Fibroblast of lung (primary cell): ENCODE measurements around the gene SNPH. TPM values are rescaled to one million over a fixed set of nuclear protein-coding genes. Genes with fewer than 3 reads are reported as not detected.

Source experiments
- DNase-seq, 2 donors: peaks; one replicate each; pipeline versions ENCODE4 v3.0.0 to v3.0.0-alpha.2; 2010; ENCODE audit warnings: low read depth in 2 of 2
- H2AFZ ChIP-seq: 2 replicates; pipeline ENCODE4 v1.5.1; 2012; ENCODE audit warnings: low read length, control low read depth, inconsistent platforms
- H3K27ac ChIP-seq: 2 replicates; pipeline ENCODE4 v1.5.1; 2011; ENCODE audit warnings: low read length, control low read depth; ENCODE audit not compliant: insufficient read depth
- H3K27me3 ChIP-seq: 2 replicates; pipeline ENCODE4 v1.5.1; 2011; ENCODE audit warnings: mild to moderate bottlenecking, low read length; ENCODE audit not compliant: control insufficient read depth, insufficient read depth
- H3K36me3 ChIP-seq: 2 replicates; pipeline ENCODE4 v1.5.1; 2011; ENCODE audit warnings: low read length; ENCODE audit not compliant: control insufficient read depth, insufficient read depth
- H3K4me1 ChIP-seq: 2 replicates; pipeline ENCODE4 v1.5.1; 2011; ENCODE audit warnings: low read length; ENCODE audit not compliant: control insufficient read depth, insufficient read depth; ENCODE audit errors: extremely low read depth
- H3K4me2 ChIP-seq: 2 replicates; pipeline ENCODE4 v1.5.1; 2011; ENCODE audit warnings: low read length, control low read depth; ENCODE audit not compliant: insufficient read depth; ENCODE audit errors: extremely low read depth
- H3K4me3 ChIP-seq, 4 experiments: fragments of 200-600 bp in 1 of 4; sonication (generic) in 1 of 4; replicated peaks in 1 of 4; 2 replicates each; pipeline ENCODE4 v1.5.1; 2011 to 2016; ENCODE audit warnings: low read length in 4 of 4, low read depth in 3 of 4, mild to moderate bottlenecking in 3 of 4, control low read depth in 2 of 4, inconsistent platforms in 1 of 4, mixed read lengths in 1 of 4; ENCODE audit not compliant: insufficient read depth in 1 of 4; ENCODE audit errors: control extremely low read depth in 1 of 4
- H3K79me2 ChIP-seq: 2 replicates; pipeline ENCODE4 v1.5.1; 2012; ENCODE audit warnings: mild to moderate bottlenecking, low read length, inconsistent platforms; ENCODE audit not compliant: control insufficient read depth, insufficient read depth
- H3K9ac ChIP-seq: 2 replicates; pipeline ENCODE4 v1.5.1; 2011; ENCODE audit warnings: mild to moderate bottlenecking, low read length, control low read depth; ENCODE audit not compliant: insufficient read depth
- H3K9me3 ChIP-seq: 2 replicates; pipeline ENCODE4 v1.5.1; 2012; ENCODE audit warnings: low read depth, low read length; ENCODE audit not compliant: control insufficient read depth, insufficient read depth
- H4K20me1 ChIP-seq: 2 replicates; pipeline ENCODE4 v1.5.1; 2011; ENCODE audit warnings: low read length; ENCODE audit not compliant: control insufficient read depth, insufficient read depth; ENCODE audit errors: extremely low read depth
- EZH2 ChIP-seq: IDR thresholded peaks from 2 replicates; pipeline ENCODE4 v1.5.1; 2012; ENCODE audit warnings: low read length, control low read depth, mild to moderate bottlenecking; ENCODE audit errors: missing control alignments
- polyA plus RNA-seq, 2 donors: library from polyadenylated mRNA; depleted of rRNA in 1 of 2; stranded (reverse) in 1 of 2; unstranded in 1 of 2; fragments of >200 nt; gene quantifications; 2 replicates each; pipeline ENCODE4 v1.2.1, GENCODE V29; 2011 to 2012; ENCODE audit warnings: missing spikeins in 1 of 2
- total RNA-seq: library from RNA; depleted of rRNA; stranded (reverse); fragments of >200 nt; gene quantifications from 2 replicates; pipeline ENCODE4 v1.2.1, GENCODE V29; 2014
- TF ChIP-seq, protein P1 (sequence below), 2 donors: IDR thresholded peaks in 1 of 2; conservative IDR thresholded peaks in 1 of 2; 1 replicate in 1 of 2; 2 replicates in 1 of 2; pipeline ENCODE4 v1.5.1; 2011 to 2012; ENCODE audit warnings: low read length in 2 of 2, control low read depth in 1 of 2, inconsistent platforms in 1 of 2, low read depth in 1 of 2, mild to moderate bottlenecking in 1 of 2

SNPH gene
- total and polyA plus RNA-seq, 2 donors (not counting 1 experiment from before 2014, with no cell fraction given): 0.85 to 18.5 TPM

DNA sequence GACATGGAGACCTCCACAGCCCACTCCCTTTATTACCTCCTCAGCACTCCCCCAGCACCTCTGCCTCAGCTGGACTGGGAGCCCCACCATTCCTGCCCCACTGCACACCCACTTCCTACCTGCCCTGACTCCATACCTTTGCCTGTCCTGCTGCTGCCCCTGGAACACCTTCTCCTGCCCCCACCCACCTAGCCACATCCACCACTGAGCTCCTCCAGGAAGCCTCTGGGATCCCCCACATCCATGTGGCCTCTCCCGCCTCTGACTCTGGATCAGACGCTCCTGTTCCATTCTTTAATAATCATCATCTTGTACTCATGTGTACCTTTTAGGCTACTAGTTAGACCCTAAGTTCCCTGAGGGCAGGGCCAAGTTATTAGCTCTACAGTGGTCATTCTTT is 65.0 kb downstream of the SNPH start:
- no peak overlapping the region for H3K4me2 ChIP-seq
- H3K9me3 ChIP-seq: no peaks in the 10 kb centered on the region
- H3K9ac ChIP-seq: no peak overlapping the region
- peaks cover 33% of the 10 kb centered on the region for H3K79me2 ChIP-seq
- H4K20me1 ChIP-seq: no peaks in the 10 kb centered on the region
- no peak overlapping the region for H3K27ac ChIP-seq
- H3K4me1 ChIP-seq: peaks cover 15% of the 10 kb centered on the region
- no peak overlapping the region for H2AFZ ChIP-seq
- H3K4me3 ChIP-seq: no peak overlapping the region
- no peak for TF ChIP-seq EZH2
- H3K27me3 ChIP-seq: no peaks in the 10 kb centered on the region
- H3K36me3 ChIP-seq: peaks cover 2% of the 10 kb centered on the region
- DNase-seq: no peak

DNA sequence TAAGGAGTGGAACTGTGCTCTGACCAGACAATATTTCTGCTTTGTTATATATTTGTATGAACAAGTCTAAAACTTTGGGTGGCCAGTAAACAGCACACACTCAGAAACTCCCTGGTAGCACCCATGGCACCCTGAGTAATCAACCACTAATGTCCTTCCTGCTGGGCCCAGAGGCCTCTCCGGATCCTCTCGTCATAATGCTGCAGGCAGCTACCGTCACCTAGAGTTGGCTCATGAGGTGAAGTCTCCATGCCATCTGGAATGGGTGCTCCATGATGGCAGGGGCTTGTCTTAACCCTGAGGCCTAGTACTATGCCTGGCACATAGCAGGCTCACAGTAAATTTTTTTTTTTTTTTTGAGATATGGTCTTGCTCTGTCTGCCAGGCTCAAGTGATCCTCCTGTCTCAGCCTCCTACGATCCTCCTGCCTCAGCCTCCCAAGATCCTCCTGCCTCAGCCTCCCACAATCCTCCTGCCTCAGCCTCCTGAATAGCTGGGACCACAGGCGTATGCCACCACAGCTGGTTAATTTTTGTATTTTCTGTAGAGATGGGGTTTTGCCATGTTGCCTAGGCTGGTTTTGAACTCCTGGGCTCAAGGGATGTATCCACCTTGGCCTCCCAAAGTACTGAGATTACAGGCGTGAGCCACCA is 65.8 kb downstream of the SNPH start:
- H3K27ac ChIP-seq: no peak overlapping the region
- TF ChIP-seq, protein P1, sequence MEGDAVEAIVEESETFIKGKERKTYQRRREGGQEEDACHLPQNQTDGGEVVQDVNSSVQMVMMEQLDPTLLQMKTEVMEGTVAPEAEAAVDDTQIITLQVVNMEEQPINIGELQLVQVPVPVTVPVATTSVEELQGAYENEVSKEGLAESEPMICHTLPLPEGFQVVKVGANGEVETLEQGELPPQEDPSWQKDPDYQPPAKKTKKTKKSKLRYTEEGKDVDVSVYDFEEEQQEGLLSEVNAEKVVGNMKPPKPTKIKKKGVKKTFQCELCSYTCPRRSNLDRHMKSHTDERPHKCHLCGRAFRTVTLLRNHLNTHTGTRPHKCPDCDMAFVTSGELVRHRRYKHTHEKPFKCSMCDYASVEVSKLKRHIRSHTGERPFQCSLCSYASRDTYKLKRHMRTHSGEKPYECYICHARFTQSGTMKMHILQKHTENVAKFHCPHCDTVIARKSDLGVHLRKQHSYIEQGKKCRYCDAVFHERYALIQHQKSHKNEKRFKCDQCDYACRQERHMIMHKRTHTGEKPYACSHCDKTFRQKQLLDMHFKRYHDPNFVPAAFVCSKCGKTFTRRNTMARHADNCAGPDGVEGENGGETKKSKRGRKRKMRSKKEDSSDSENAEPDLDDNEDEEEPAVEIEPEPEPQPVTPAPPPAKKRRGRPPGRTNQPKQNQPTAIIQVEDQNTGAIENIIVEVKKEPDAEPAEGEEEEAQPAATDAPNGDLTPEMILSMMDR (conservative IDR thresholded peaks at IDR 0.05 in 1 of 2, IDR thresholded peaks at IDR 0.05 in 1 of 2; ENCODE audit: low read depth in 1 of 2, low read length in 2 of 2): no peak
- no peak for TF ChIP-seq EZH2
- no peaks in the 10 kb centered on the region for H4K20me1 ChIP-seq
- DNase-seq: no peak
- H3K9ac ChIP-seq: no peak overlapping the region
- H3K27me3 ChIP-seq: no peaks in the 10 kb centered on the region
- H3K4me1 ChIP-seq: peaks cover 16% of the 10 kb centered on the region
- H3K79me2 ChIP-seq: peaks cover 28% of the 10 kb centered on the region
- H3K4me3 ChIP-seq: no peak overlapping the region
- H3K4me2 ChIP-seq: no peak overlapping the region
- H3K36me3 ChIP-seq: peaks cover 2% of the 10 kb centered on the region
- no peak overlapping the region for H2AFZ ChIP-seq
- H3K9me3 ChIP-seq: no peaks in the 10 kb centered on the region

DNA sequence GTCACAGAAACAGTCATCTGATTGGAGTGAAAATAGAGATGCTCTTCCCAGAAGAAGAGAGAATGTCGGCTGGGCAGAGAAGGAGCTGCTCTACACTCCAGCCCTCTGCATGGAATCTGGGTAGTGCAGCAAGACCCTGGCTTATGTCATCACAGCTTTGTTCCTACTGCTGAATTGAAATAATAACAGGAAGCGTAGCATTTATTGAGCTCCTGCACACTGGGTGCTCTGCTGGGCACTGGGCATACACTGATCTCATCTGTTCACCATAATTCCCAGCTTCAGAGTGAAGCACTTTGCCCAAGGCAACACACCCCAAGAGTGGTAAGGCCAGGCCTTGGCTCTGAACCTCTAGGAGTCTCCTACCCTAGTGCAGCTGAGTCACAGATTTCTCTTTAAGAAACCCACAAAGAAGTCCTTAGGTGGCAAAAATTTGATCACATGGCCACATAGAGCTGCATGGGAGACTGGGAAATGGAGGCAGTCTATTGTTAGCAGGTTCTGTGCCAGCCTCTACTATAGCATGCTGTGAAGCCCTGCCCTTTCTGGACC is 66.7 kb downstream of the SNPH start:
- H3K4me2 ChIP-seq: no peak overlapping the region
- no peak overlapping the region for H3K27ac ChIP-seq
- no peaks in the 10 kb centered on the region for H4K20me1 ChIP-seq
- H3K9me3 ChIP-seq: no peaks in the 10 kb centered on the region
- DNase-seq: no peak
- H2AFZ ChIP-seq: no peak overlapping the region
- H3K4me3 ChIP-seq: no peak overlapping the region
- H3K36me3 ChIP-seq: peaks cover 2% of the 10 kb centered on the region
- no peaks in the 10 kb centered on the region for H3K27me3 ChIP-seq
- H3K9ac ChIP-seq: no peak overlapping the region
- H3K79me2 ChIP-seq: peaks cover 23% of the 10 kb centered on the region
- TF ChIP-seq EZH2: no peak
- peaks cover 11% of the 10 kb centered on the region for H3K4me1 ChIP-seq
